Esophagus squamous epithelium (tissue), 5 donors: Measurements from ENCODE around the gene QRICH1. TPM values are rescaled to one million over a fixed set of nuclear protein-coding genes. Genes with fewer than 3 reads are reported as not detected.

Source experiments
- DNase-seq: peaks from one replicate; lab custom pipeline; 2025; lab: John Stamatoyannopoulos, UW
- H3K27ac ChIP-seq, 4 donors: fragments of 200-600 bp; sonication (generic); one replicate each; pipeline ENCODE4 v1.5.1; 2016 to 2019; ENCODE audit warnings: mild to moderate bottlenecking in 1 of 4
- H3K27me3 ChIP-seq, 4 donors: fragments of 200-600 bp; sonication (generic); 1 replicate in 3 of 4; 2 replicates in 1 of 4; pipeline versions ENCODE4 v1.5.1 to v1.6.0; 2017 to 2021; ENCODE audit warnings: antibody characterized with exemption in 1 of 4
- H3K36me3 ChIP-seq, 3 donors: fragments of 200-600 bp; sonication (generic); one replicate each; pipeline ENCODE4 v1.5.1; 2016 to 2019
- H3K4me1 ChIP-seq, 3 donors: fragments of 200-600 bp; sonication (generic); one replicate each; pipeline ENCODE4 v1.5.1; 2017 to 2019
- H3K4me3 ChIP-seq, 4 donors: fragments of 200-600 bp; sonication (generic); 1 replicate in 3 of 4; 2 replicates in 1 of 4; pipeline ENCODE4 v1.5.1; 2016 to 2019; ENCODE audit warnings: mild to moderate bottlenecking in 2 of 4, moderate library complexity in 1 of 4
- H3K9me3 ChIP-seq, 3 donors: fragments of 200-600 bp; sonication (generic); one replicate each; pipeline ENCODE4 v1.5.1; 2016 to 2019
- CTCF ChIP-seq, 6 experiments: fragments of 450-650 bp in 4 of 6; fragments of 200-600 bp in 2 of 6; sonication (generic) in 2 of 6; IDR thresholded peaks; one replicate each; pipeline ENCODE4 v1.5.1; 2016 to 2019; ENCODE audit warnings: antibody characterized with exemption in 6 of 6, mild to moderate bottlenecking in 4 of 6, moderate library complexity in 4 of 6
- POLR2A ChIP-seq, 4 donors: fragments of 450-650 bp; IDR thresholded peaks; one replicate each; pipeline ENCODE4 v1.6.1; 2017; ENCODE audit warnings: antibody characterized with exemption in 4 of 4, mild to moderate bottlenecking in 4 of 4, moderate library complexity in 3 of 4
- WGBS, 2 donors: methylation state at CpG; one replicate each; pipeline ENCODE4 v1.1.5; 2018; 5-methylcytosine and 5-hydroxymethylcytosine counted together
- intact Hi-C: fragments of 100-400 bp; cut with DNase I; formaldehyde crosslinking; loops from one replicate; pipeline ENCODE4 v1.15.0; 2022
- total RNA-seq, 4 donors: library from RNA; depleted of rRNA; stranded (reverse); fragments of >200 nt; gene quantifications; one replicate each; pipeline ENCODE4 v1.1.0, GENCODE V29; 2016
- donor health status: DM: yes; HTN: yes; CAD: no.

Gene QRICH1
- total RNA-seq: 10 to 100 TPM; 36.8 to 85.6 (median 49.1) TPM

- intact Hi-C loops: loop anchor here (10.0 kb wide), 1 partner anchor 69 kb away; the partner anchor contains the start of genes IMPDH2 and NDUFAF3
- WGBS, 2 donors: 1 to 5% methylated on average over 6 to 17 of the region's 65 CpGs
- H3K27me3 ChIP-seq: no peaks in the 10 kb centered on the region
- peak within 1 kb of the TSS; percentile 72 to 96 (median 85) for H3K4me3 ChIP-seq
- TF ChIP-seq CTCF (IDR thresholded peaks at IDR 0.05) (peak; percentile 24 to 57 (median 42)), POLR2A (IDR thresholded peaks at IDR 0.05) (peak in 3 of 4 donors; percentile 62 to 87 (median 64))
- peaks cover 8 to 57% (median 36%) of the 10 kb centered on the region in 3 donors for H3K4me1 ChIP-seq
- peak; percentile 97 for DNase-seq
- no peaks in the 10 kb centered on the region for H3K9me3 ChIP-seq
- peaks cover 12 to 60% (median 16%) of the 10 kb centered on the region in 3 donors for H3K36me3 ChIP-seq
- H3K27ac ChIP-seq: peak within 1 kb of the TSS; percentile 92 to 99 (median 98)
These were observed at the start of gene QRICH1 for GRCh38 chr3:49093853-49094767. TSS of gene QRICH1 (minus strand) at chr3:49094071. CDS start at chr3:49077017, 17,054 bp downstream.

- TF ChIP-seq CTCF (IDR thresholded peaks at IDR 0.05): no peak
- no peak for TF ChIP-seq POLR2A (IDR thresholded peaks at IDR 0.05)
- H3K4me1 ChIP-seq: no peaks in the 10 kb centered on the region
- no peak overlapping the region for H3K27ac ChIP-seq
- no peak for DNase-seq
- H3K36me3 ChIP-seq: no peaks in the 10 kb centered on the region
- WGBS, 2 donors: 51 to 70% methylated on average over 3 of the region's 3 CpGs
- intact Hi-C loops: no loop called here
- H3K4me3 ChIP-seq: no peak overlapping the region
- no peaks in the 10 kb centered on the region for H3K9me3 ChIP-seq
- H3K27me3 ChIP-seq: no peaks in the 10 kb centered on the region
These were observed 46.2 kb upstream of the QRICH1 start for GRCh38 chr3:49140080-49140479.

- intact Hi-C loops: no loop called here
- Histone ChIP-seq H3K36me3 (peaks cover 3 to 9% (median 5%) of the 10 kb centered on the region in 3 donors), H3K4me1 (peaks cover 23 to 43% (median 24%) of the 10 kb centered on the region in 3 donors), H3K9me3 (no peaks in the 10 kb centered on the region), H3K4me3 (no peak overlapping the region), H3K27ac (no peak overlapping the region), H3K27me3 (no peaks in the 10 kb centered on the region)
- DNase-seq: no peak
- WGBS, 2 donors: 63 to 83% methylated on average over 1 to 2 of the region's 4 CpGs
- TF ChIP-seq POLR2A (IDR thresholded peaks at IDR 0.05) (no peak), CTCF (IDR thresholded peaks at IDR 0.05) (no peak)
These were observed 41.6 kb upstream of the QRICH1 start for GRCh38 chr3:49135499-49135898.

- 49 to 90% methylated on average over 1 to 2 of the region's 3 CpGs for WGBS, 2 donors
- intact Hi-C loops: no loop called here
- no peaks in the 10 kb centered on the region for H3K27me3 ChIP-seq
- TF ChIP-seq CTCF (IDR thresholded peaks at IDR 0.05) (no peak), POLR2A (IDR thresholded peaks at IDR 0.05) (no peak)
- H3K9me3 ChIP-seq: no peaks in the 10 kb centered on the region
- H3K4me1 ChIP-seq: peaks cover 24 to 51% (median 24%) of the 10 kb centered on the region in 3 donors
- peak overlapping the region in 1 of 4 donors; percentile 79 for H3K4me3 ChIP-seq
- peak overlapping the region in 3 of 4 donors; percentile 87 to 92 (median 88) for H3K27ac ChIP-seq
- no peak for DNase-seq
- H3K36me3 ChIP-seq: peaks cover 4 to 17% (median 5%) of the 10 kb centered on the region in 3 donors
These were observed 40.8 kb upstream of the QRICH1 start for GRCh38 chr3:49134471-49135265.
